AG08395 (cell line): ENCODE measurements around the gene TMEM108.

ENCODE experiments used
- DNase-seq: peaks from one replicate; pipeline ENCODE4 v3.0.0; 2012; ENCODE audit warnings: mixed read lengths, low spot score

The TMEM108 gene

DNA sequence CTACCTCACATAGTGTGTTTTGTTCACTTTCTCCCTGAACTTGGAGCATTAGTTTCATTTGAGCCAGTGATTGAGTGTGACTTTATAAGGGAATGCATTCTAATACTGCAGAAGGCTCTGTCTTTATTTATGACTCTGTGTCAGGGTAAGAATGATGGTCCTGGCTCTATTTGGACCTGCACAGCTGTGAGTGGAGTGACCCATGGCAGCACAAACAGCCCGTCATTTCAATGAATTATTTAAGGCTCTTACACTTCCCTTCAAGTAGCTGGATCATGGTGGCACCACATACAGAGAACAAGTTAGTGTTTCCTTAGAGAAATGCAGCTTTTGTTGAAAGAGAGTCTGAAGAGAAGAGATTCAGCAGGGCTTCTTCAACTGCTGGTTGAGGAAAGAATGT, 16.4 kb downstream of the TMEM108 start:
- no peak for DNase-seq

DNA sequence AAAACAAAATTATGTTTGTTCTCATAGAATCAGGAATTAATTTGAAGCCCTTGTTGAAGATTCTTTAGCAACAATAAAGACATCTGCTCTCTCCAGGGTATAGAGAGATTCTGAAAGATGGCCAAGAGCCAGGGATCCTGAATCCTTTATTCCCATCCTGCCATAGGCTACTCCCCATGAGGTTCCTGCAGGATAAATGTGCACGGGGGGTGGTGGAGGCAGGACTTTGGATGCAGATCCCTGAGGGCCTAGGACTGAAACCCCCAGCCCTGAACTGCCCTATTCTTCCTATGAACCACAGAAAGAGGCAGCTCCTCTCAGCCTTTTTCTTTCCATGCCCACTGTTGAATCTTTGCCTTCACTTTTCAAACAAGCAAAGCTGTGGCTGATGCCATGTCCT, 17.1 kb downstream of the TMEM108 start:
- DNase-seq = no peak

DNA sequence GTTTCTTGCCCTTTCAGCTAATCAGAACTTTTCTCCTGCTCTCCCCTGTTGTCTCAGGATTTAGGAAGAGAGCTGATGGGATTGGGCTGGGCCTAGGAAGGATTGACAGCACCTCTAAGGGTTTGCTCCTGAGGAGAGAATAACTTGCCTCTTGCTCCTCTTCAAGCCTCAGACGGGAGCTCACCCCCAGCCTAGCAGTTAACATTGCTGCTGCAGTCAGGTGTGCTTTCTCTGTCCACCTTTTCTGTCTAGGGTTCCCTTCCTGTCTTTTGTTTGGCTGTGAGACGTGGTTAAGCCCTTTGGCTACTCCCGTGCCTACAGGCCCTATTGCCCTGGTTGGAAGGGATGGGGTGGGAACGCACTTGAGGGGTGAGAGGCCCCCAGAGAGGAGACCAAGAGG, 20.1 kb downstream of the TMEM108 start:
- DNase-seq = no peak

DNA sequence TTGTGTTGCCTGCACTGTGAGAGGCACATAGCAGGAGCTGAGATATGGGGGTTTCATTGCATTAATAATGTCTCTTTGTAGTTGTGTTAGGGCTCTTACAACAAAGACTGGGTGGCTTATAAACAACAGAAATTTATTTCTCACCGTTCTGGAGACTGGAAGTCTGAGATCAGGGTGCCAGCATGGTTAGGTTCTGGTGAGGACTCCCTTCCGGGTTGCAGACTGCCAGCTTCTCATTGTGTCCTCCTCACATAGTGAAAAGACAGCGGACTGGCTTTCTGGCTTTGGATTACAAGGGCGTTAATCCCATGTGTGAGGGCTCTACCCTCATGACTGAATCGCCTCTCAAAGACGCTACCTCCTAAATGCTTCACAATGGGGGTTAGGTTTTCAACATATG, 20.6 kb downstream of the TMEM108 start:
- DNase-seq = no peak

DNA sequence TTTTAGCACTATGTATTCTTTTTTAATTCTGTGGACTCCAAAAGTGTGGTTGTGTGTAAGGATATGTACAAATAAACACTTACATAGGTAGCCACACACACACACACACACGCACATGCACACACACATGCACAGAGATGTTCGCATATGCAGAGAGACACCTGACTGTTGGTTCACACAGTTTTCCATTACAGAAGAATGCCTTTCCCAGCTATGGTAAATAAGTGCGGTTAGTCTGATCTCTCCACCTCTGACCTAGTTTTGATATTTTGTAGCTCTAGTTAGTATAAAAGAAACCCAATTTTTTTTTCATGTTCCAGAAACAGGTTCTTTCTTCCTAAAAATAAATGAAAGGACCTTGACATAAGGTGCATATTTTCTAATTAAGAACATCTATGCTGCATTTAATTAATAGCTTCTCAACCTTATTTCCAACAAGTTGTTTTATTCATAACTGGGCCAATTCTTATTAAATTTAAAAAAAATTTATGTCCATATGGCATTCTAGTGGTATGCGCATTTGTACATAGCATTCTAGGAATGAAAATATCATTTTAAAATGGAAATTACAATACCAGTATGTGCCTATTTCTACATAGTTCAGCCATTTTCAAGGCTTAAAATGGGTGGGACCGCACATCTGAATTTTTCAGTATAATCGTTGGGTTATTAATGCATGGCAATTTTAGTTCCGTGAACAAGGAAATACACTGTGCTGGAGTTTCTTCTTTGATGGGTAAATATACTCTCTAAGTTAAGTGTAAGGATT, 27.2 kb downstream of the TMEM108 start:
- no peak for DNase-seq

DNA sequence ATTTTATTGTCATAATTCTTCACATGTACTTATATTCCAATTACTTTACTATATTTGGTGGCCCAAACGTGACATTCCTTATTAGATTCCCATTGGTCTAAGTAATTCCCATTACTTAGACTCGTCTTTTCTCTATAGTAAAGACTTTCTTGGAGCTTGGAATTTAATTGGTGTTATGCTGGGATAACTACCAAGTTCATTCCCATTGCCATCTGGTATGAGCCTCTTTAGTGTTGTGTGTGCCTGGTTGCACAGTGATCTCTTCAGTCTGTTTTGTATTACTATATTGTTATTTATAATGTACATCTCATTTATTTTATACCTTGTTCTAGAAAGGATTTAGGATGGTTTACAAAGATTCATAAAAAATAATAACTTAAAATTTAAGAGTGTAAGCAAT, 27.8 kb downstream of the TMEM108 start:
- DNase-seq = no peak

DNA sequence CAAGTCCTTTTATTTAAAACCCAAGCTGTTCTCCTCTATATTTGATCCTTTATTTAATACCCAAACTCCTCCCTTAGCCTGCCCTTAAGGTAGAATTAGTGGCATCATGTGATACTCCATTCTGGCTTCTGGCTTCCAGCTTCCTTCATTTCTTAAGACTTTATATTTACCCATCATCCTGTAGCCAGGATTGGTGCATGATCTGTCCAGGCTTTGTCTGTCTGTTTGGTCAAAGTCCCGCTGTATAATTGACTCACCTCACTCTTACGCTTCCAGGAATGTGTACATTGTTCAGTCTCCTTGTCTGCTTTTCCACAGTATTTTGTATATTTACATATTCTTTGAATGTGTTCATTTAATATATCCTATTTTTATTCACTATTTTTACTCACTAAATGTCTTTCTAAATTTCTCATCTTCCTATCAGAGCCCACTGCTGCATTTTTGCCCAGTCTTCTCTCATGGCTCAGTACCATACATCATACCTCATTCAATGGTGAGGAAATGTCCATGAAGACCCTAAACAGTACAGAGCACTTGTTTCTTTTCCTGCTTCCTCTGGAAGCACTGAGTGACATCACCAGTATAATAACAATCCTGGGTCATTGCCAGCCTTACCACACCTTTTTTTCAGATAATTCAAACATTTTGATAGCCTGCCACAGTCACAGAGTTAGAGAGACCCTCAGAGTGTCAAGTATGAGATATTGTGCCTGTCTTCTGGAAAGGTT, 31.5 kb downstream of the TMEM108 start:
- no peak for DNase-seq

DNA sequence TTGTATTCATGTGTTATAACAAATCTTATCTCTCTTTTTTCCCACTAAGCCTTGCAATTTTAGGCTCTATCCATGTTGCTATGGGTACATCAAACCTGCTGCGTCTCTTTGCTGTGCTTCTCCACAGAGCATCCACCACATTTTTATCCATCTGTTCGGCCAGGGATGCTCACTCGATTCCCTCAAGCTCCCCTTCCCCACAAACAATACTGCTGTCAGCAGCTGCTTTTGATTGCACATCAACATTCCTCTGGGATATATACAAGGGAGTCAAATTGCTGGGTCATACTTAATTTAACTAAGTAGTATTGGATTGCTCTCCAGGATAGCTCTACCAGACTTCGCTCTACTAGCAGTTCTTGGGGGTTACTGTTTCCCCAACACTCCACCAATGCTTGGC, 36.8 kb downstream of the TMEM108 start:
- DNase-seq = no peak

DNA sequence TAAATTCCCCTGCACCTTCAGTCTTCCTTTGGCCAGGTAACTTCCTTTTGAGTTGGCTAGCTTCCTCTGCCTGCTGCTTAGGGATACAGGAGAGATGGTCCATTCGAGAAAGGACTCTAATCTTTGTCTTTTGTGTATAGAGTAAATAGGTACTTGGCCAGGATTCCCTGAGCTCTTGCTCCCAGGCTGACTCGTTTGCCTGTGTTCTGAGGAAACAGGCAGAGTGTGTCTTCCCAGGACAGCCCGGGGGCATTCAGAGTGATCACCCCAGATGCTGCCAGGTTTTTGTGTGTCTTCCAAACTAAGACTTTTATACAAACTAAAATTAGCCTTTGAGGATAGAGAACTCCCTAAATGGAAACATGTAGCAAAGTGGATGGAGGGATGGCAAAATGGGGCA, 39.5 kb downstream of the TMEM108 start:
- DNase-seq = no peak

DNA sequence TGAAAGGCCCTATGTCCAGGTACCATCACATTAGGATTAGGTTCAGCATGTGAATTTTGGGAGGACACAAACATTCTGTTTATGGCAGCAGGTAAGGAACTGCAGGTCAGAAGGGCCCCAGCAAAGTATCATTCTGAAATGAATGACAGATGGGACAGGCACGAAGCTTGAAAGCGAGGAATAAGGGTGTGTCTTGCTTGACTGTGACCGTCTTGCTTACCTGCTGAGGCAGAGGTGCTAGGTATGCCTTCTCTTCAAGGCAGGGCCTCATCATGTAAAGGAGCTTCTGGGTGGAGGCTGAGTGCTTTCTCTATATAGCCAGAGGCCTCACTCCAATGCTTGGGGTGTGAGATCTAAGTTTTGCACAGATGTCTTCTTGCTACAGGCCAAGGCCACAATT, 41.4 kb downstream of the TMEM108 start:
- DNase-seq = no peak

DNA sequence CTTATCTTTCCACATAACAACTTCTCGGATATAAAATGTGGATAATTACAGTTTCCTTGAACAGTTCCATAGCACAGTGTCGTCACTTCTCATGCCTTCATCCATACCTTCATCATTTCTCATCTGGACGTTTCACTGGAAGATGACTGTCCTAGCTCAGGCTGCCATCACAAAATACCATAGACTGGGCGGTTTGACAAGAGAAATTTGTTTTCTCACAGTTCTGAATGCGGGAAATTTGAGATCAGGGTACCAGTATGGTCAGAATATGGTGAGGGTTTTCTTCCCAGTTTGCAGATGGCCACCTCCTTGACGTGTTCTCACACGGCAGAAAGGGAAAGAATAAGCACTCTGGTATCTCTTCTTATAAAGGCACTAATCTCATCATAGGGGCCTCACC, 42.8 kb downstream of the TMEM108 start:
- no peak for DNase-seq

DNA sequence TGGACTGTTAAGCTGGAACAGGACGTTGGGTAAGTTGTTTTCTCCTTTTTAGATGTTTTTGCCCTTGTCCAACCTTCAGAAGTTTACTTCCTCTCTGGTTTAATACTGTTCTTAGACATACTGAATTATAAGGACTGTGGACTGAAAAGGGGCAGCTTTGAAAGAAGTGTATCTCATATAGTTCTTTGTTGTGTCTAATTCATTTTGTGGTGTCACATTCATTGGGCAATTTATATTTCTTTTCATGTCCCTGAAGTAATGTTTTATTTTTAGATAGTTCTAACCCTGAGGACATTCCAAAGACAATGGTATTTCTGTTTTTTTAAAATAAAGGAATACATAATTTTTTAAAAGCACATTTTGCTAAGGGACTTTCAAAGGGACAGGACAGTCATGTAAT, 45.2 kb downstream of the TMEM108 start:
- DNase-seq = no peak

DNA sequence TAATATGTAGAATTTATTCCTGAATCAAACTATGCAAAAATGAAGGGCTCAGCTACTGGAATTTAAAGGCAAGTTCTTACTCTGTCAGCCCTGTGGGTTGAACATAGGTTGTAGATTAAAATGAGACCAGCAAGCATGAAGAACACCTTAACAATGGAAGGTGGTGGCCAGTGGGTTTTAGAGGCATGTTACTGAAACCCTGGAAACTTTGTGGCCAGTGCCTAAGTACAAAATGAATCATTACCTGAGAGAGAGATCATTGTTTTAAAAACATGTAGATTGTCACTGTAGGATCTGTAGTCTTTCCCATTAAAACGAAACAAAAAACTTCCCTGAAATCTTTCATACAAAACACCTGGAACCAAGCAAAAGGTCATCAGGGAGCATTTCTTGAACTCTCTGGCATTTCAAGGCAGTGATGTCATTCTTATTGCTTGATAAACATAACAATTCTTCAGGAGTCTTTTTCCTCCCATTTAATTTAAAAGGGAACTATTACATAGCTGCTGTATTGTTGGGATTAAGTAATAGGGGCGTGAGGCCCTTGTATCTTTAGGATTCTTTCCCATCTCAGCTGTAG, 51.8 kb downstream of the TMEM108 start:
- DNase-seq = no peak

DNA sequence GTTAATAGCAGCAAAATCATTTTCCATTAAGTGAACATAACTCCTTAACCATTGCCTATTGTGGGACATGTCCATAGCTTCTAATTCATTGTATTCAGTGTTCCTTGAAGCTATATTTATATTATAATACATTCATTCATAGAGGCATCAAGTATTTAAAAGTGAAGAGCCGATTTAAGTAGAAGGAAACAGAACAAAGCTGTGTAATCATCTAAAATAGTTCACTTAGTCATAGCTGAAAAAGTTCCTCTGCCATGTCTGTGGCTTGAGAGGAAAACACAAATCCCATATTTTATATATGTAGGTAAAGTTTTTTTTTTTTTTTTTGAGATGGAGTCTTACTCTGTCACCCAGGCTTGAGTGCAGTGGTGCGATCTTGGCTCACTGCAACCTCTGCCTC, 54.5 kb downstream of the TMEM108 start:
- no peak for DNase-seq

DNA sequence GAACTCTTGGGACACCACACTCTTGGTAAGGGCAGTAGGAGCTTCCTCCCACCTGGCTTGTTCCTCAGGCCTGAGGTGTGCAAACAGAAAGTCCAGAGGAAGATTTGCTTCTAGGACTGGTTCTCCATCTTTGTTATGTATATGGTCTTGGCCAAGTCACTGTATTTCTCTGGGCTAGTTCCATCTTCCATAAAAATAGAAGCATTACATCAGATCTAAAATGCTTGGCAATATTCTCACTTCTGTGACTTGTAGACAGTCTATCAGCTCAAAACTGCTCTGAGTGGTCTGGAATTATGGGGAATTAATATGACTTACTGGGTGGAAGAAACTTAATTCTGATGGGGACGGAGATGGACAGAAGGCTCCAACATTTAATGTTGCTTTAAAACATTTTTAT, 55.2 kb downstream of the TMEM108 start:
- no peak for DNase-seq

DNA sequence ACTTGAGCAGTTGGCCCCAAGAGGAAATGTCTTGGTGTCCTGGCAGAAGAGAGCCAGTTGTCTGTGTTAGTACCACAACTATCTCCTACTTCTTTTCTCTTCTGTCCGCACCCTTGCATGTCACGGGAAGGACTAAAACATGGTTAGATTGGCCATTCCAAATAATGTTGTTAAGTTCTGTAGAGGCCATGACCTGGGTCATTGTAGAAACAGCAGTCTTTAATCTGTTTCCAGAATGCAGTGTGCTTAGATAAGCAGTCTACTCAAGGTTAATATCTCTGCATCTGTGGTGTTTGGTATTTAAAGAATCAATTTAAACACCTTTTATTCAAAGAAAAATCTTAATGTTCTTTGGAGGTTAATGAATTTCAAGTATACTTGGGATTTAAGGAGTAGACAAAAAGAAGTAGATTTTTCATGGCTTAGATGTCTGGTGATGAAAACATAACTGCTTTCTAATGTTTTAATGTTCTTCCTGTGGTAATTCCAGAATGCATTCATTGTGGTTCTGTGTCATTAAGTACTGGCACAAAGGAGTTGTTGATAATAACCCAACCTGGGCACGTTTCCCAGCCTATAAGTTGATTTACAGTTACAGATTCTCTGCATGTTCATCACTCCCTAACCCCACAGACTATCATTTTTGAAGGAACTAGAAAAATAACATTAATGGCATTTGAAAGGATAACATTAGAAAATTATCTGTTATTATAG, 58.9 kb downstream of the TMEM108 start:
- no peak for DNase-seq

DNA sequence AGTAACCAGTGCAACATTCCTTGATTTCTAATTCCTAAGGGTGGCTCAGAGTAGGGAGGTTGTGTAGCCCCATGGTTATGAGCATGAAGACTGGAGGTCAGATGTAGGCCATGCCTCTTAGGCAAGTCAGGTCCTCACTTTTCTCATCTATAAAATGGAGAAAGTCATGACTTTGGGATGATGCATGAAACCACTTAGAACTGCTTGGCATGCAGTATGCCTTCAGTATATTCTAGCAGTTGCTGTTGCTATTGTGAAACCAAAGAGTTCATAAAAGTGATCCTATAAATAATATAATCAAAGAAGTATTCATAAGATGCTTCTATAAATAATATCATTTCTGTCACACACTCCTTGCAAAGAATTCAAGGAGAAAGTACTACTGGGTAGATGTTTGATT, 65.5 kb downstream of the TMEM108 start:
- DNase-seq = no peak

DNA sequence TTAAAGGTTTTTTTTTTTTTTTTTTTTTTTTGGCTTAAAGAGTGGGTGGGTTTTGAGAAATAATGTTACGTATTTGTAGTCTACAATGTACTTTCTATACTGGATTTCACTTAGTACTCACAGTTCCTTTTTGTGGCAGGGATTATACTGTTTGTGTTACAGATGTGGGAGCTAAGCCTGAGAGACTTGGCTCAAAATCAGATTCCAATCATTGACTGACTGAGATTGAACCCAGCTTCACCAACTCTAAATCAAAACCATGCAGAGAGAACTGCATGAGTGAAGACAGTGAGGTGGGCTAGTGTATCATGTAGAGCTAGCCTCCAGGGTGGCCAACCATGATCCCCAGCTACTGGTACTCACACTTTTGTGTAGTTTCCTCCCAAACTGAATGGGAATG, 68.0 kb downstream of the TMEM108 start:
- no peak for DNase-seq

DNA sequence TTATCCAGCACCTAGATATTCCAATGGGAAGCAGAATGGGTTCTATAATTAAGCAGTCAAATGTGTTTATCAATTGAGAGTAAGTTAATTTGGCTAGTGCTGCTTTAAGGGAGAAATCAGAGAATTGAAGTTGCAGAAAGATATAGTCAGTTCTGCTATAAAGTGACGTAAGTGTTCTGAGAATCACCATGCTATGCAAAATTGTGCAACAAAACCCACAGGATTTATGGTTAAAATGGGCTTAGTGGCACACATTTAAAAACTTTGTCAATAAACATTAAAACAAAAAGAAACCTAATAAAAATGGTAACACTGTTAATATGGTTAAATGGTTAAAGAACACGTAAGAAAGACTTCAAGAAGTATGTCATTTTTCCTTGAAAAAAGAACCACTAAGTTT, 74.5 kb downstream of the TMEM108 start:
- no peak for DNase-seq

DNA sequence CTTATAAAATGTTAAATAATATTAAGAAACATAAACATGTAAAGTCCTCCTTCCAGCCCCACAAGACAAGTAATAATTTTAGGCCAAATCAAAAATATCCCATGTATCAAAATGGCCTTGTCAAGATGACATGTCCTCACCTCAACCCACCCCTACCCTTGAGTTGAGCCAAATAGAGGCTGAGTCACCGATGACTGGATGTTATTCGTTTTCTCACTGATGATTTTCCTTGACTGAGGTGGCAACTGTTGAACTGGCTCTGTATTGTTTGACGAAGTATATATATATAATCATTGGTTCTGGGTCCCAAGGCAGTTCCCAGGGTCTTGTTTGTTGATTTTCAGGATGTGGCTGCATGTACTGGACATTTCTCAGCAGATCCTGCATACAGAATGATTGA, 75.3 kb downstream of the TMEM108 start:
- no peak for DNase-seq

DNA sequence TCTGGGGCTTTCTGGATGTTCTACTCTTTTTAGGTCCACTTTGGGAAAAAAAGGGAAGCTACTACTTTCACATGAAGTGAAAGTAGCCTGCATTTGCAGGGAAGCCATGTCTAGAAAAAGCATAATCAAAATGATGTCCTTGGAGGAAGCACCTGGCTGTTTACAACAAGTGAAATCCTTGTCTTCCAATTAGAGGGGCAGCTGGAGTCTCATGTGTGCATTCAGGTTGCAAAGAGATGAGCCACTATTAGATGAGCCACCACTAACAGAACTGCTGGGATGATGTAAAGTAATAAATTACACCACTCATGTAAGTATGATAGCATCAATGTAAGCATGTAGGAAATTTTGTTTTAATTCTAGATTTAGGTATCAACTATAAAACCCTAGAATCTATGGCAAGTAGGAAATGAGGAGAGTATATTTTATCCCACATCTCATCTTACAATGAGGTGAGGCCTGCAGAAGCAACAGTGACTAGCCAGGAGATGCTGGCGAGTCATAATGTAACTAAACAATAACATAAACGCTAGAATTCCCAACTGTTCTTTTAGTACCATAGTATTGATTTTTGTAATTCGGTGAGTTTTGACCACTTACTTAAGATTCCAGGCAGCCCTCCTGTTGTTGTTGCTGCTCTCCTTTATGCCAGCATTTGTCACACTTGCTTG, 75.9 kb downstream of the TMEM108 start:
- DNase-seq = no peak

DNA sequence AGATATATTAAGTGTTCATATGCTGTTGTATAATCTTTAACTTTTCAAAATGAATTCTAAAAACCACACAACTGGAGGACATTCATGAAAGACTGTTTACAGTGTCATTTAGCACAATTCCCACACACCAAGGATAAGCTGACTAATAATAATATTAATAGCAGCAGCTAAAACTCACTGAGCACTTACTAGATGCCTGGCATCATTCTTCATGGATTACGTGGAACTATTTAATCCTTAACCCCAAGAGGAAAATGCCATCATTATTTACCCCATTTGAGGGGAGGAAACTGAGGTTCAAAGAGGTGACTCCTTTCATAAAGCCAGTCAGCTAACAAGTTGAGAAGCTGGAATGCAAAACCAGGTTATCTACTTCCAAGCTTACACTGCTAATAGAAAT, 77.0 kb downstream of the TMEM108 start:
- no peak for DNase-seq
